Kidney epithelial cell (primary cell): ENCODE results near the gene IL4R. TPM values are rescaled to one million over a fixed set of nuclear protein-coding genes. Genes with fewer than 3 reads are reported as not detected.

Experiments used
- DNase-seq: peaks from one replicate; pipeline ENCODE4 v3.0.0-alpha.2; 2010; ENCODE audit warnings: low read depth
- H3K27me3 ChIP-seq: 2 replicates; pipeline ENCODE4 v1.6.0; 2011; ENCODE audit warnings: low read length; ENCODE audit not compliant: control insufficient read depth, insufficient read depth
- H3K36me3 ChIP-seq: 2 replicates; pipeline ENCODE4 v1.5.1; 2011; ENCODE audit warnings: low read length; ENCODE audit not compliant: control insufficient read depth, insufficient read depth
- H3K4me3 ChIP-seq: 2 replicates; pipeline ENCODE4 v1.5.1; 2011; ENCODE audit warnings: low read depth, mild to moderate bottlenecking, control low read depth, low read length
- CTCF ChIP-seq: IDR thresholded peaks from 2 replicates; pipeline ENCODE4 v1.5.1; 2011; ENCODE audit warnings: mild to moderate bottlenecking, moderate library complexity, low read length, control low read depth, inconsistent platforms; ENCODE audit not compliant: insufficient read depth, poor library complexity, severe bottlenecking
- total RNA-seq: library from RNA; depleted of rRNA; stranded (reverse); fragments of >200 nt; gene quantifications from 2 replicates; pipeline ENCODE4 v1.2.3, GENCODE V29; 2015

The IL4R gene
- total RNA-seq, 1 donor from 2014 or later, result 52.1 TPM

GRCh38 chr16:27385398-27385797 is 71.6 kb downstream of the IL4R start:
- TF ChIP-seq CTCF, result no peak
- H3K27me3 ChIP-seq, result no peaks in the 10 kb centered on the region
- no peak for DNase-seq
- H3K4me3 ChIP-seq, result no peak overlapping the region
- H3K36me3 ChIP-seq, result no peaks in the 10 kb centered on the region

- no peak overlapping the region for H3K4me3 ChIP-seq
- TF ChIP-seq CTCF, result no peak
- no peaks in the 10 kb centered on the region for H3K36me3 ChIP-seq
- H3K27me3 ChIP-seq, result no peaks in the 10 kb centered on the region
- DNase-seq, result no peak
Observed at GRCh38 chr16:27386674-27387073, 72.9 kb downstream of the IL4R start.

- DNase-seq, result no peak
- no peaks in the 10 kb centered on the region for H3K36me3 ChIP-seq
- TF ChIP-seq CTCF, result no peak
- no peaks in the 10 kb centered on the region for H3K27me3 ChIP-seq
- H3K4me3 ChIP-seq, result no peak overlapping the region
Observed at GRCh38 chr16:27387724-27388123, 74.0 kb downstream of the IL4R start.

GRCh38 chr16:27389272-27389961 is 75.6 kb downstream of the IL4R start:
- DNase-seq, result no peak
- no peak for TF ChIP-seq CTCF
- no peaks in the 10 kb centered on the region for H3K27me3 ChIP-seq
- no peaks in the 10 kb centered on the region for H3K36me3 ChIP-seq
- no peak overlapping the region for H3K4me3 ChIP-seq

GRCh38 chr16:27390151-27390550 is 76.4 kb downstream of the IL4R start:
- TF ChIP-seq CTCF, result no peak
- Histone ChIP-seq H3K36me3 (no peaks in the 10 kb centered on the region), H3K27me3 (no peaks in the 10 kb centered on the region), H3K4me3 (no peak overlapping the region)
- DNase-seq, result no peak

- no peak for TF ChIP-seq CTCF
- Histone ChIP-seq H3K27me3 (no peaks in the 10 kb centered on the region), H3K36me3 (no peaks in the 10 kb centered on the region), H3K4me3 (no peak overlapping the region)
- DNase-seq, result no peak
Observed at GRCh38 chr16:27392671-27393070, 78.9 kb downstream of the IL4R start.
